Renal pelvis (tissue), 4 donors: ENCODE measurements around the gene FOXQ1. TPM values are rescaled to one million over a fixed set of nuclear protein-coding genes. Genes with fewer than 3 reads are reported as not detected.
"Not testable (repeated sequence)": the region's sequence is repeated elsewhere in the genome, so short reads cannot be mapped to it uniquely, and the experiment has no call there.

ENCODE experiments used
- DNase-seq: peaks from one replicate; pipeline ENCODE4 v3.0.0-alpha.2; 2013
- polyA plus RNA-seq, 3 donors: library from polyadenylated mRNA; unstranded; fragments of 120-200 nt; gene quantifications; one replicate each; pipeline ENCODE4 v1.2.1, GENCODE V29; 2013; ENCODE audit not compliant: insufficient read length in 3 of 3

Gene FOXQ1
- polyA plus RNA-seq, 3 donors = 12.1 to 16.9 (median 14.3) TPM

GRCh38 chr6:1349655-1350054 is 37.8 kb downstream of the FOXQ1 start:
- DNase-seq = no peak

GRCh38 chr6:1351381-1352008 is 39.6 kb downstream of the FOXQ1 start:
- DNase-seq = no peak

GRCh38 chr6:1355068-1355467 is 43.2 kb downstream of the FOXQ1 start:
- not testable (repeated sequence) for DNase-seq

GRCh38 chr6:1361717-1362116 is 49.8 kb downstream of the FOXQ1 start:
- DNase-seq = not testable (repeated sequence)

GRCh38 chr6:1362643-1363042 is 50.7 kb downstream of the FOXQ1 start:
- no peak for DNase-seq

- no peak for DNase-seq
Measured at GRCh38 chr6:1363298-1363697, 51.4 kb downstream of the FOXQ1 start.

GRCh38 chr6:1363729-1364572 is 52.1 kb downstream of the FOXQ1 start:
- DNase-seq = no peak

Other genes with a start within 250 kb of the FOXQ1 start
- under 1 TPM in 2 of 3 donors, not detected in 1; 0.10 to 0.34 TPM for gene FOXF2, start 77.5 kb downstream of the FOXQ1 start, polyA plus RNA-seq